ENCODE measurements around the gene BRMS1L.
"Not testable (repeated sequence)": the region's sequence is repeated elsewhere in the genome, so short reads cannot be mapped to it uniquely, and the experiment has no call there.

BRMS1L gene

DNA sequence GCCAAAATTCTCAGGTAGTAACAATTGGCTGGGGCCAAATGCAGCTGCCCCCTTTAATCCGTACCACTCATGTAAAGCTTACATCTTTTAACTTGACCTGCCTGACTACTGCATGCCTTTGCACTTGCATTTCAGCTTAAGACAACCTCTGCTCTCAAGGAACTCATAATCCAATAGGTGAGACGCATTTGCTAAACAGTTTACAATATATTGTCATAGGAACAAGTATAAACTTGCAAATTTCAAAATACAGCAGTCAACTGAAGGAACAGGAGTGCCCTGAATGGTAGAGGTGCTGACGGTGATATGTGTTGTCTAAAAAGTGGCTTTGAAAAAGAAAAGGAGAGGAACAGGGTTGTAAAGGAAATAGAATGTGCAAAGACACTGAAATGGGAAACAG, 3.6 kb upstream of the BRMS1L start:
- H3K4me3 ChIP-seq (ENCODE audit: low read length, poor library complexity, severe bottlenecking): no peak overlapping the region
- TF ChIP-seq, protein P1, sequence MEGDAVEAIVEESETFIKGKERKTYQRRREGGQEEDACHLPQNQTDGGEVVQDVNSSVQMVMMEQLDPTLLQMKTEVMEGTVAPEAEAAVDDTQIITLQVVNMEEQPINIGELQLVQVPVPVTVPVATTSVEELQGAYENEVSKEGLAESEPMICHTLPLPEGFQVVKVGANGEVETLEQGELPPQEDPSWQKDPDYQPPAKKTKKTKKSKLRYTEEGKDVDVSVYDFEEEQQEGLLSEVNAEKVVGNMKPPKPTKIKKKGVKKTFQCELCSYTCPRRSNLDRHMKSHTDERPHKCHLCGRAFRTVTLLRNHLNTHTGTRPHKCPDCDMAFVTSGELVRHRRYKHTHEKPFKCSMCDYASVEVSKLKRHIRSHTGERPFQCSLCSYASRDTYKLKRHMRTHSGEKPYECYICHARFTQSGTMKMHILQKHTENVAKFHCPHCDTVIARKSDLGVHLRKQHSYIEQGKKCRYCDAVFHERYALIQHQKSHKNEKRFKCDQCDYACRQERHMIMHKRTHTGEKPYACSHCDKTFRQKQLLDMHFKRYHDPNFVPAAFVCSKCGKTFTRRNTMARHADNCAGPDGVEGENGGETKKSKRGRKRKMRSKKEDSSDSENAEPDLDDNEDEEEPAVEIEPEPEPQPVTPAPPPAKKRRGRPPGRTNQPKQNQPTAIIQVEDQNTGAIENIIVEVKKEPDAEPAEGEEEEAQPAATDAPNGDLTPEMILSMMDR (conservative IDR thresholded peaks at IDR 0.05; ENCODE audit: low read length): no peak
- no peak for TF ChIP-seq EZH2phosphoT487 (IDR thresholded peaks at IDR 0.05; ENCODE audit: borderline replicate concordance)
- peaks cover 14% of the 10 kb centered on the region for H3K4me1 ChIP-seq (ENCODE audit: insufficient read depth, low read length, poor library complexity, severe bottlenecking)
- peaks cover 5% of the 10 kb centered on the region for H4K20me1 ChIP-seq (ENCODE audit: insufficient read depth, low read length, poor library complexity, severe bottlenecking)
- no peaks in the 10 kb centered on the region for H3K36me3 ChIP-seq (ENCODE audit: insufficient read depth, low read length)
- H3K9me2 ChIP-seq (replicated peaks; ENCODE audit: low read depth, low read length): no peaks in the 10 kb centered on the region
- H3F3A ChIP-seq (ENCODE audit: low read depth): no peaks in the 10 kb centered on the region
- H3K9ac ChIP-seq (ENCODE audit: low read depth, low read length, poor library complexity, severe bottlenecking): no peak overlapping the region
- H3K9me3 ChIP-seq (ENCODE audit: insufficient read depth, low read depth, low read length): no peaks in the 10 kb centered on the region
- H3K27me3 ChIP-seq (ENCODE audit: insufficient read depth, low read length, poor library complexity, severe bottlenecking): no peaks in the 10 kb centered on the region
- peak overlapping the region; percentile 30 for H3K4me2 ChIP-seq (ENCODE audit: low read depth, low read length, poor library complexity, severe bottlenecking)
- peak overlapping the region; percentile 54 for H2AFZ ChIP-seq (ENCODE audit: low read length)
- peaks cover 8% of the 10 kb centered on the region for H3K79me2 ChIP-seq (ENCODE audit: insufficient read depth, low read length)

GRCh38 chr14:35824446-35825165, 1.5 kb upstream of the BRMS1L start:
- H3K79me2 ChIP-seq (ENCODE audit: insufficient read depth, low read length): peaks cover 24% of the 10 kb centered on the region

GRCh38 chr14:35825968-35826217, 245 bp upstream of the BRMS1L start:
- peaks cover 32% of the 10 kb centered on the region for H3K4me1 ChIP-seq (ENCODE audit: insufficient read depth, low read length, poor library complexity, severe bottlenecking)
- no peaks in the 10 kb centered on the region for H3F3A ChIP-seq (ENCODE audit: low read depth)
- H3K4me2 ChIP-seq (ENCODE audit: low read depth, low read length, poor library complexity, severe bottlenecking): peak overlapping the region; percentile 69
- no peaks in the 10 kb centered on the region for H3K27me3 ChIP-seq (ENCODE audit: insufficient read depth, low read length, poor library complexity, severe bottlenecking)
- H3K9ac ChIP-seq (ENCODE audit: low read depth, low read length, poor library complexity, severe bottlenecking): peak overlapping the region; percentile 90
- TF ChIP-seq EZH2phosphoT487 (IDR thresholded peaks at IDR 0.05; ENCODE audit: borderline replicate concordance): no peak
- TF ChIP-seq, protein P1 (conservative IDR thresholded peaks at IDR 0.05; ENCODE audit: low read length): no peak
- peaks cover 31% of the 10 kb centered on the region for H3K79me2 ChIP-seq (ENCODE audit: insufficient read depth, low read length)
- H4K20me1 ChIP-seq (ENCODE audit: insufficient read depth, low read length, poor library complexity, severe bottlenecking): peaks cover 8% of the 10 kb centered on the region
- H3K9me3 ChIP-seq (ENCODE audit: insufficient read depth, low read depth, low read length): no peaks in the 10 kb centered on the region
- no peaks in the 10 kb centered on the region for H3K9me2 ChIP-seq (replicated peaks; ENCODE audit: low read depth, low read length)
- peak overlapping the region; percentile 59 for H2AFZ ChIP-seq (ENCODE audit: low read length)
- H3K36me3 ChIP-seq (ENCODE audit: insufficient read depth, low read length): no peaks in the 10 kb centered on the region
- H3K4me3 ChIP-seq (ENCODE audit: low read length, poor library complexity, severe bottlenecking): peak overlapping the region; percentile 96

More at GRCh38 chr14:35824446-35825165, 1.5 kb upstream of the BRMS1L start:
- not testable (repeated sequence) for H3K9me2 ChIP-seq (replicated peaks; ENCODE audit: low read depth, low read length); H3K27me3 ChIP-seq (ENCODE audit: insufficient read depth, low read length, poor library complexity, severe bottlenecking); H3K4me3 ChIP-seq (ENCODE audit: low read length, poor library complexity, severe bottlenecking); H3K36me3 ChIP-seq (ENCODE audit: insufficient read depth, low read length); H3K4me2 ChIP-seq (ENCODE audit: low read depth, low read length, poor library complexity, severe bottlenecking); H4K20me1 ChIP-seq (ENCODE audit: insufficient read depth, low read length, poor library complexity, severe bottlenecking); H3K9ac ChIP-seq (ENCODE audit: low read depth, low read length, poor library complexity, severe bottlenecking); H3F3A ChIP-seq (ENCODE audit: low read depth); H2AFZ ChIP-seq (ENCODE audit: low read length); H3K9me3 ChIP-seq (ENCODE audit: insufficient read depth, low read depth, low read length)
- peaks cover 31% of the 10 kb centered on the region for H3K4me1 ChIP-seq (ENCODE audit: insufficient read depth, low read length, poor library complexity, severe bottlenecking)

DNA sequence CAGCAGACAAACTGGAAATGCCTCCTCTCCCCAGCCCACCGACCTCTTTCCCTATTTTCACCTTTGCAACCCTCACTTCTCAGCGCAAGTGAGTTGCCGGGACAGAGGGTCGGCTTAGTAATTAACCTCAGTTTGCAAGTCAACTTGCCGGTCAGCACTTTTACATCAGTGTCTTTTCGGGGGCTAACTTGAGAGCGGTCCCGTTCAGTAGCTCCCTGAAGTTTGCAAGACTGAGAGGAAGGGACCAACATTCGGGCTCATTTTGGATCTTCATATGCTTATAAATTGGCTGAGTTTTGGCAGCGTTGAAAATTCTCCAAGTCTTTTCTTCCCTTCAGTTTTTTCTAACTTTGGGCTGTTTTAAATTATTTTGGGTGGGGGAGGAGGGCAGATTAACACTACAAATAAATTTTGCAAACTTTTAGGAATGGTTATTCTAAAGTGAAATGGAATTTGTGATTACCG, 846 bp downstream of the BRMS1L start:
- Histone ChIP-seq H3K4me2 (ENCODE audit: low read depth, low read length, poor library complexity, severe bottlenecking) (peak overlapping the region; percentile 90), H3K9me3 (ENCODE audit: insufficient read depth, low read depth, low read length) (no peaks in the 10 kb centered on the region), H4K20me1 (ENCODE audit: insufficient read depth, low read length, poor library complexity, severe bottlenecking) (peaks cover 8% of the 10 kb centered on the region), H3K79me2 (ENCODE audit: insufficient read depth, low read length) (peaks cover 38% of the 10 kb centered on the region), H3K4me3 (ENCODE audit: low read length, poor library complexity, severe bottlenecking) (peak overlapping the region; percentile 96), H3K27me3 (ENCODE audit: insufficient read depth, low read length, poor library complexity, severe bottlenecking) (no peaks in the 10 kb centered on the region), H3F3A (ENCODE audit: low read depth) (no peaks in the 10 kb centered on the region), H3K9ac (ENCODE audit: low read depth, low read length, poor library complexity, severe bottlenecking) (peak overlapping the region; percentile 90), H3K4me1 (ENCODE audit: insufficient read depth, low read length, poor library complexity, severe bottlenecking) (peaks cover 35% of the 10 kb centered on the region), H3K36me3 (ENCODE audit: insufficient read depth, low read length) (0 out of 2 replicates have a peak, but pooled peaks cover 6% of the 10 kb centered on the region), H2AFZ (ENCODE audit: low read length) (peak overlapping the region; percentile 88), H3K9me2 (replicated peaks; ENCODE audit: low read depth, low read length) (no peaks in the 10 kb centered on the region)
- TF ChIP-seq EZH2phosphoT487 (IDR thresholded peaks at IDR 0.05; ENCODE audit: borderline replicate concordance): no peak
- TF ChIP-seq, protein P1 (conservative IDR thresholded peaks at IDR 0.05; ENCODE audit: low read length): no peak

All from Loucy (cell line).